ENCODE results near the gene MYRFL. TPM values are rescaled to one million over a fixed set of nuclear protein-coding genes. Genes with fewer than 3 reads are reported as not detected.

Gene MYRFL
- total RNA-seq, 1 donor from 2014 or later = 0.13 TPM

DNA sequence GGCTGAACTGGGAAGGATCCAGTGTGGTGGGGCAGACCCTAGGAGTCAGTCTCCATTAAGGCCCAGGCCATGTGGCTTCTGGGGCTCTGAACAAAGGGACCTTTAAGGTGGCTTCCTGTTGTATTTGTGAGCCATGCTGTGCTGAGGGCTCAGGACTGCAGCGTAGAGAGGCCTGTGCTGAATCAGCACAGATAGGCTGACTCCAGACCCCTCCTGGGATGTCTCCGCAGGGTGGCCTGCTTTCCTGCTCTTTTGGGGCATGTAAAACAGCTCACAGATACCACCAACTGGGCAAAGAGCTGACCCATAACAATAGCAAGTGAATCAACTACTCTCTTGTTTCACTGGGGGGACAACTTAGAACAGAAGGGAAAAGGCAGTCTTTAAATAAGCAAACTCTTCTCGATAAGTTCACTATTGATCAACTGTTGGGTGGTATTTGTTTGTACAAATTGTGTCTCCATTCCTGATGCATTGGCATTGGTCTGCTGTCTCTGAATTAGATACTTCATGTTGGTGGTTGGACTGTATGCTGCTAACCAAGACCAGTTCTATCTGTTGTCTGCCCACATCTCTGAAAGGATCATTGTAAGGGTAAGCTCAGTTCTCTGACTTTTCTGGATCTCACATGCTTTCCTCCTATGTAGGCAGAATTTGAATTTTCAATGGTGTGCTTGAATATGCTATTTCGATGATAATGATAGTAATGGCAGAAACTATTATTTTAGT, 71.8 kb downstream of the MYRFL start:
- DNase-seq (ENCODE audit: extremely low spot score, unreplicated experiment) = no peak
- H3K27me3 Mint-ChIP-seq (ENCODE audit: unreplicated experiment) = no peaks in the 10 kb centered on the region
- no peak overlapping the region for H3K27ac Mint-ChIP-seq (ENCODE audit: unreplicated experiment)
- peaks cover 32% of the 10 kb centered on the region for H3K4me1 Mint-ChIP-seq (ENCODE audit: unreplicated experiment)
- H3K4me3 Mint-ChIP-seq (ENCODE audit: unreplicated experiment) = no peak overlapping the region
- TF ChIP-seq, protein P1, sequence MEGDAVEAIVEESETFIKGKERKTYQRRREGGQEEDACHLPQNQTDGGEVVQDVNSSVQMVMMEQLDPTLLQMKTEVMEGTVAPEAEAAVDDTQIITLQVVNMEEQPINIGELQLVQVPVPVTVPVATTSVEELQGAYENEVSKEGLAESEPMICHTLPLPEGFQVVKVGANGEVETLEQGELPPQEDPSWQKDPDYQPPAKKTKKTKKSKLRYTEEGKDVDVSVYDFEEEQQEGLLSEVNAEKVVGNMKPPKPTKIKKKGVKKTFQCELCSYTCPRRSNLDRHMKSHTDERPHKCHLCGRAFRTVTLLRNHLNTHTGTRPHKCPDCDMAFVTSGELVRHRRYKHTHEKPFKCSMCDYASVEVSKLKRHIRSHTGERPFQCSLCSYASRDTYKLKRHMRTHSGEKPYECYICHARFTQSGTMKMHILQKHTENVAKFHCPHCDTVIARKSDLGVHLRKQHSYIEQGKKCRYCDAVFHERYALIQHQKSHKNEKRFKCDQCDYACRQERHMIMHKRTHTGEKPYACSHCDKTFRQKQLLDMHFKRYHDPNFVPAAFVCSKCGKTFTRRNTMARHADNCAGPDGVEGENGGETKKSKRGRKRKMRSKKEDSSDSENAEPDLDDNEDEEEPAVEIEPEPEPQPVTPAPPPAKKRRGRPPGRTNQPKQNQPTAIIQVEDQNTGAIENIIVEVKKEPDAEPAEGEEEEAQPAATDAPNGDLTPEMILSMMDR (IDR thresholded peaks at IDR 0.05) = no peak
- H3K36me3 Mint-ChIP-seq (ENCODE audit: unreplicated experiment) = no peaks in the 10 kb centered on the region
- no peaks in the 10 kb centered on the region for H3K9me3 Mint-ChIP-seq (ENCODE audit: unreplicated experiment)

DNA sequence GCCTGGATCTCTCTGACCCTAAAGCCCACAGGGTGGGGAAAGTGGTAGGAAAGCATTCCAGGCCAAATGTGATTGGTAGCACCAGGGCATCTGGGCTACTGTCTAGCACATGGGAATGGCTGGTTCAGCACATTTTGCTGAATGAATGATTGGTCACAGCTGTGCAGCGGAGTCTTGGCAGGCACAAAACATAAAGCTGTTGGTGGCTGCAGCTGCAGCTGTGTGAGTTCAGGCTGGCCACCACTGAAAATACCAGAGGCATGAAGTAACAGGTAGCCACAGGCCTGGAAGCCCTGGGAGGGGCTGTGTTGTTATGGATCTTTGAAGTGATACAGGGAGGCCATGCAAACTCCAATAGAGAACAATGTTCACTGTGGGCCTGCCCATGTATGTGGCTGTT, 72.7 kb downstream of the MYRFL start:
- Mint-ChIP-seq H3K27ac (ENCODE audit: unreplicated experiment) (peak overlapping the region; percentile 56), H3K4me1 (ENCODE audit: unreplicated experiment) (peaks cover 33% of the 10 kb centered on the region), H3K9me3 (ENCODE audit: unreplicated experiment) (no peaks in the 10 kb centered on the region), H3K4me3 (ENCODE audit: unreplicated experiment) (no peak overlapping the region), H3K36me3 (ENCODE audit: unreplicated experiment) (no peaks in the 10 kb centered on the region), H3K27me3 (ENCODE audit: unreplicated experiment) (no peaks in the 10 kb centered on the region)
- no peak for DNase-seq (ENCODE audit: extremely low spot score, unreplicated experiment)
- TF ChIP-seq, protein P1 (IDR thresholded peaks at IDR 0.05) = no peak

DNA sequence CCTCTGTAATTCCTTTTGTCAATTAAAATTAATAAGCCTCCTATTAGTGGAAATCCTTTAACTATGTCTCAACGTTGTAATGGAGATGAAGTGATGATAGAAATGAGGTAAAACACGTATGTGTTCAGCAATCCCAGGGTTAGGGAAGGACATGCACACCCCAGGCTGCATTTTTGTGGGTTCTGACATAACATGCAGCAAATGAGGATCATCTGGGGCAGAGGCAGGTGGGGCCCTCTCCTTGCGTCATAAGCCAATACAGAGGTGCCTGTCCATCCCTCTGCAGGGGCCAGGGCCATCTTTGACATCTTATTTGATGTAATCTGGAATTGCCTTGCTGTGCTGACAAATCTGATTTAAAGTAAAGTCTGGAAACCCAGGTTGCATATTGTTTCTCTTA, 73.2 kb downstream of the MYRFL start:
- Mint-ChIP-seq H3K27me3 (ENCODE audit: unreplicated experiment) (no peaks in the 10 kb centered on the region), H3K4me1 (ENCODE audit: unreplicated experiment) (peaks cover 33% of the 10 kb centered on the region), H3K9me3 (ENCODE audit: unreplicated experiment) (no peaks in the 10 kb centered on the region), H3K36me3 (ENCODE audit: unreplicated experiment) (no peaks in the 10 kb centered on the region), H3K27ac (ENCODE audit: unreplicated experiment) (peak overlapping the region; percentile 56), H3K4me3 (ENCODE audit: unreplicated experiment) (no peak overlapping the region)
- TF ChIP-seq, protein P1 (IDR thresholded peaks at IDR 0.05) = no peak
- no peak for DNase-seq (ENCODE audit: extremely low spot score, unreplicated experiment)

DNA sequence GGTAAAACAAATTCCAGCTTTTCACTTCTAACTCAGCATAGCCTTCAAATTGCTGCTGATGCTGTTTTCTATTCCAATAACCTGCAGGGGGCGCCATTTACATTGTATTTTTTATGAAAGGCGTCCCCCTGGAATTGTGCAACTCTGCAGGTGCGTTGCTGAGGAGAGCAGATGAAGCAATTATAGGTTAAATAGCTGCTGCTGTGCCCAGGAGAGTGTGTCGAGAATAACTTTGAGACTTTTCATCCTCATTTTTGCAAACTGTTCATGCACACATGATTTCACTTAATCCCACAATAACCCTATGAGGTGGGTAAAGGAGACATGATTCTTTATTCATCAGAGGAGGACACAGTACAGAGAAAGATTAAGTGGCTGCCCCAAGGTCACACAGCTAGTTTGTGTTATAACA, 75.7 kb downstream of the MYRFL start:
- Mint-ChIP-seq H3K4me1 (ENCODE audit: unreplicated experiment) (peaks cover 49% of the 10 kb centered on the region), H3K36me3 (ENCODE audit: unreplicated experiment) (no peaks in the 10 kb centered on the region), H3K4me3 (ENCODE audit: unreplicated experiment) (no peak overlapping the region), H3K9me3 (ENCODE audit: unreplicated experiment) (no peaks in the 10 kb centered on the region), H3K27me3 (ENCODE audit: unreplicated experiment) (no peaks in the 10 kb centered on the region), H3K27ac (ENCODE audit: unreplicated experiment) (no peak overlapping the region)
- DNase-seq (ENCODE audit: extremely low spot score, unreplicated experiment) = no peak
- TF ChIP-seq, protein P1 (IDR thresholded peaks at IDR 0.05) = peak; percentile 89

DNA sequence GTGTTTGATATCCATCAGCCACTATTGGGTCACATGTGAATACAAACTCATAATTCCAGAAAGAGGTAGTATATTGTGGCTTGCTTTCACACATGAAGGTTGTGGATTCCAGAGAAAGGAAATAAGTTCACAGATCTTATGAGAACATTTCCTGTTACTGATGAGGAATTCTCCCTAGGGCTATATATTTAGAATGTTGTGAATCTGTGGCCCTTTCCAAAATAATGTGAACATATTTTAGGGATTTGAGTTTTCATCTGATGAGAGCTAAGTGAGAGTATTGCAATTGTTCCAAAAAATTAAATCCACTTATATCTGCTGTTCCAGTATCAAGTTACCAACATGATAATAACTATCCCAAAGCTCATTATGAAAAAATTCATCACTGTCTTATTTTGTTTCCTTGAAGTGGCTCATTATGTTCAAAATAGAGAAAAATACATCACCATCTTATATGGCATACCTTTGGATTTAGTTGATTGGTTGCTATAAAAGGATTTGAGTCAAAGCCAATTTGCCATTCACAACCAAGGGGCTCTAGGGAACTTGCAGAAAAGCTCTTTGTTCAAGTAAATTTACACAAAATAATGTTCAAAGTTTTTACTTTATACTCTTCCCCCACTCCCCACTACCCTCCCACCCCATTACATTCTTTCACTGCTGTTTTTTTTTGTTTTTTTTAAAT, 76.3 kb downstream of the MYRFL start:
- DNase-seq (ENCODE audit: extremely low spot score, unreplicated experiment) = no peak
- peaks cover 49% of the 10 kb centered on the region for H3K4me1 Mint-ChIP-seq (ENCODE audit: unreplicated experiment)
- TF ChIP-seq, protein P1 (IDR thresholded peaks at IDR 0.05) = no peak
- no peak overlapping the region for H3K4me3 Mint-ChIP-seq (ENCODE audit: unreplicated experiment)
- H3K9me3 Mint-ChIP-seq (ENCODE audit: unreplicated experiment) = no peaks in the 10 kb centered on the region
- H3K27ac Mint-ChIP-seq (ENCODE audit: unreplicated experiment) = no peak overlapping the region
- no peaks in the 10 kb centered on the region for H3K27me3 Mint-ChIP-seq (ENCODE audit: unreplicated experiment)
- H3K36me3 Mint-ChIP-seq (ENCODE audit: unreplicated experiment) = no peaks in the 10 kb centered on the region

All from osteocyte (in vitro differentiated cells).